Natural killer cell (primary cell): ENCODE data around the gene JAZF1. TPM values are rescaled to one million over a fixed set of nuclear protein-coding genes. Genes with fewer than 3 reads are reported as not detected.
A peak's percentile ranks its signal among the peaks of the same experiment; 100 is the strongest.

Experiments used
- ATAC-seq, 3 donors: fragments of 150-1000 bp in 2 of 3; fragments of 200-7000 bp in 1 of 3; cut with Tn5 transposase; 1 replicate in 1 of 3; 2 replicates in 2 of 3; pipeline ENCODE4 v1.10.0; 2021; ENCODE audit warnings: mild to moderate bottlenecking in 2 of 3, moderate library complexity in 2 of 3
- DNase-seq, 2 donors: peaks; one replicate each; pipeline versions ENCODE4 v3.0.0 to v3.0.0-alpha.2; 2013 to 2021; ENCODE audit warnings: mixed read lengths in 1 of 2
- H3K27ac ChIP-seq: one replicate; pipeline ENCODE4 v1.5.1; 2013; ENCODE audit warnings: mild to moderate bottlenecking, low read length
- H3K27me3 ChIP-seq: one replicate; pipeline ENCODE4 v1.6.1; 2013; ENCODE audit warnings: low read length; ENCODE audit not compliant: control insufficient read depth, insufficient read depth
- H3K36me3 ChIP-seq: one replicate; pipeline ENCODE4 v1.6.1; 2013; ENCODE audit warnings: low read length; ENCODE audit not compliant: control insufficient read depth, insufficient read depth
- H3K4me1 ChIP-seq: one replicate; pipeline ENCODE4 v1.6.1; 2013; ENCODE audit warnings: low read length; ENCODE audit not compliant: control insufficient read depth, insufficient read depth
- H3K4me3 ChIP-seq: one replicate; pipeline ENCODE4 v1.5.1; 2013; ENCODE audit warnings: low read length
- H3K9me3 ChIP-seq: one replicate; pipeline ENCODE4 v1.6.1; 2013; ENCODE audit warnings: low read length; ENCODE audit not compliant: control insufficient read depth, insufficient read depth
- H3K27ac Mint-ChIP-seq, 2 donors: one replicate each; pipeline ENCODE4 v1.8.0; 2022; ENCODE audit warnings: mild to moderate bottlenecking in 2 of 2, mixed read lengths in 2 of 2, moderate library complexity in 1 of 2
- H3K27me3 Mint-ChIP-seq, 2 donors: one replicate each; pipeline ENCODE4 v1.8.0; 2022; ENCODE audit warnings: low read depth in 2 of 2, mixed read lengths in 2 of 2
- H3K36me3 Mint-ChIP-seq: one replicate; pipeline ENCODE4 v1.8.0; 2022; ENCODE audit warnings: mixed read lengths
- H3K4me1 Mint-ChIP-seq, 2 donors: one replicate each; pipeline ENCODE4 v1.8.0; 2022; ENCODE audit warnings: mixed read lengths in 2 of 2
- H3K4me3 Mint-ChIP-seq: one replicate; pipeline ENCODE4 v1.8.0; 2022; ENCODE audit warnings: mild to moderate bottlenecking, moderate library complexity, mixed read lengths
- H3K9me3 Mint-ChIP-seq, 2 donors: one replicate each; pipeline ENCODE4 v1.8.0; 2022; ENCODE audit warnings: mixed read lengths in 2 of 2
- WGBS: methylation state at CpG from one replicate; pipeline ENCODE4 v1.1.7; 2013; ENCODE audit warnings: missing lambda C conversion rate; ENCODE audit not compliant: insufficient coverage; 5-methylcytosine and 5-hydroxymethylcytosine counted together
- intact Hi-C: fragments of 100-400 bp; cut with micrococcal nuclease; formaldehyde crosslinking; loops from one replicate; pipeline ENCODE4 v1.14.2; 2022
- total RNA-seq, 4 donors: library from RNA; stranded (reverse); fragments of 120-200 nt in 1 of 4; gene quantifications; one replicate each; pipeline versions ENCODE4 v1.2.3 to v1.2.4, GENCODE V29; 2013 to 2022
- TF ChIP-seq, protein P1 (sequence below): fragments of 200-600 bp; IDR thresholded peaks from one replicate; pipeline ENCODE4 v1.8.0; 2022; ENCODE audit warnings: antibody characterized with exemption

JAZF1 gene
- total RNA-seq, 3 donors from 2014 or later (not counting 1 experiment from before 2014, with no cell fraction given): 82.5 to 89.7 (median 87.6) TPM

DNA sequence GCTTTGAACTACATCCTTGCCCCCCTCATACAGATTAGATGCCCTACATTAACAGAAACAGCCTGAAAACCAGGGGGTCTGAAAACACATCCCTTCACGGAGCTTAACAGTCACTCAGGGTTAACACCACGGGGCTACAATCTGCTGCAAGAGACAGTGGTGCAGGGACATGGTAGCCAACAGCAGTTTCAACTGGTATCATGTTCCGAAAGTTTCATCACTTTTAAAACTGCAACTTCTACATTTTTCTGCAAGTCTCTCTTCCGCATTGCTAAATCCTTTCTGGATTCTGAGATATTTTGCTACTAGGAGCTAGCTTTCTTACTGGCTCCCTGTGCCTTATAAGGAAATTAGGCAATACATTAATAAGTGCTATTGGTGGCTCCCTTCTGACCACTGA lies 92.6 kb downstream of the JAZF1 start:
- no peak overlapping the region for H3K27ac ChIP-seq
- peak overlapping the region; percentile 45 to 68 for H3K27ac Mint-ChIP-seq

DNA sequence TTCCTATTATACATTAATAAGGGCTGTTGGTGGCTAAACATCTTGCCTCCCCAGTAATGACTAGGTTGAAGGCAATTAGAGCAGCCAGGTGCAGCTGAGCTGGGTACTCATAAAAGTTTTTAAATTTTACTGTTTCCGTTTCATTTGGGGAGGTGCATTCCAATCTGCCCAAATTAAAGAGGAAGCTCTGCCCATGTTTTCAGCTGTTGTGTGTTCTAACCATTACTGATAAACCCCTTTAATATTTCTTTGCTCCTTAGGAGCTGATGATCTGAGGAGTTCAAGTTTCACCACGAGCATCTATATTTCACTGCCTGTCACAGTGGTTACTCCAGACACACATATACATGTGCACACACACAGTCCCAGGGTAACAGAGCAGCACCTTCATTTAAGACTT lies 94.4 kb downstream of the JAZF1 start:
- 88% methylated on average over 1 of the region's 2 CpGs for WGBS
- H3K4me1 Mint-ChIP-seq: peaks cover 66 to 76% of the 10 kb centered on the region in 2 donors
- intact Hi-C loops: no loop called here
- no peaks in the 10 kb centered on the region for H3K27me3 Mint-ChIP-seq
- TF ChIP-seq, protein P1, sequence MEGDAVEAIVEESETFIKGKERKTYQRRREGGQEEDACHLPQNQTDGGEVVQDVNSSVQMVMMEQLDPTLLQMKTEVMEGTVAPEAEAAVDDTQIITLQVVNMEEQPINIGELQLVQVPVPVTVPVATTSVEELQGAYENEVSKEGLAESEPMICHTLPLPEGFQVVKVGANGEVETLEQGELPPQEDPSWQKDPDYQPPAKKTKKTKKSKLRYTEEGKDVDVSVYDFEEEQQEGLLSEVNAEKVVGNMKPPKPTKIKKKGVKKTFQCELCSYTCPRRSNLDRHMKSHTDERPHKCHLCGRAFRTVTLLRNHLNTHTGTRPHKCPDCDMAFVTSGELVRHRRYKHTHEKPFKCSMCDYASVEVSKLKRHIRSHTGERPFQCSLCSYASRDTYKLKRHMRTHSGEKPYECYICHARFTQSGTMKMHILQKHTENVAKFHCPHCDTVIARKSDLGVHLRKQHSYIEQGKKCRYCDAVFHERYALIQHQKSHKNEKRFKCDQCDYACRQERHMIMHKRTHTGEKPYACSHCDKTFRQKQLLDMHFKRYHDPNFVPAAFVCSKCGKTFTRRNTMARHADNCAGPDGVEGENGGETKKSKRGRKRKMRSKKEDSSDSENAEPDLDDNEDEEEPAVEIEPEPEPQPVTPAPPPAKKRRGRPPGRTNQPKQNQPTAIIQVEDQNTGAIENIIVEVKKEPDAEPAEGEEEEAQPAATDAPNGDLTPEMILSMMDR: no peak
- H3K4me1 ChIP-seq: peaks cover 23% of the 10 kb centered on the region
- H3K36me3 ChIP-seq: no peaks in the 10 kb centered on the region
- ATAC-seq (peak in 1 of 3 donors; percentile 32), DNase-seq (no peak)
- H3K36me3 Mint-ChIP-seq: no peaks in the 10 kb centered on the region
- H3K9me3 Mint-ChIP-seq: no peaks in the 10 kb centered on the region
- no peaks in the 10 kb centered on the region for H3K9me3 ChIP-seq
- no peak overlapping the region for H3K4me3 Mint-ChIP-seq
- H3K27me3 ChIP-seq: no peaks in the 10 kb centered on the region
- peak overlapping the region in 1 of 2 donors; percentile 4 for H3K27ac Mint-ChIP-seq
- no peak overlapping the region for H3K27ac ChIP-seq
- no peak overlapping the region for H3K4me3 ChIP-seq

More for the DNA sequence above, 92.6 kb downstream of the JAZF1 start:
- H3K4me3 ChIP-seq: no peak overlapping the region
- no peaks in the 10 kb centered on the region for H3K9me3 ChIP-seq
- DNase-seq: no peak
- TF ChIP-seq, protein P1: no peak
- H3K27me3 ChIP-seq: no peaks in the 10 kb centered on the region
- H3K4me1 Mint-ChIP-seq: peaks cover 51 to 58% of the 10 kb centered on the region in 2 donors
- H3K9me3 Mint-ChIP-seq: no peaks in the 10 kb centered on the region
- H3K4me3 Mint-ChIP-seq: no peak overlapping the region
- H3K4me1 ChIP-seq: peaks cover 14% of the 10 kb centered on the region
- intact Hi-C loops: no loop called here
- ATAC-seq: no peak
- no peaks in the 10 kb centered on the region for H3K36me3 ChIP-seq
- H3K27me3 Mint-ChIP-seq: no peaks in the 10 kb centered on the region
- WGBS: 97% methylated on average over 4 of the region's 4 CpGs
- H3K36me3 Mint-ChIP-seq: no peaks in the 10 kb centered on the region

DNA sequence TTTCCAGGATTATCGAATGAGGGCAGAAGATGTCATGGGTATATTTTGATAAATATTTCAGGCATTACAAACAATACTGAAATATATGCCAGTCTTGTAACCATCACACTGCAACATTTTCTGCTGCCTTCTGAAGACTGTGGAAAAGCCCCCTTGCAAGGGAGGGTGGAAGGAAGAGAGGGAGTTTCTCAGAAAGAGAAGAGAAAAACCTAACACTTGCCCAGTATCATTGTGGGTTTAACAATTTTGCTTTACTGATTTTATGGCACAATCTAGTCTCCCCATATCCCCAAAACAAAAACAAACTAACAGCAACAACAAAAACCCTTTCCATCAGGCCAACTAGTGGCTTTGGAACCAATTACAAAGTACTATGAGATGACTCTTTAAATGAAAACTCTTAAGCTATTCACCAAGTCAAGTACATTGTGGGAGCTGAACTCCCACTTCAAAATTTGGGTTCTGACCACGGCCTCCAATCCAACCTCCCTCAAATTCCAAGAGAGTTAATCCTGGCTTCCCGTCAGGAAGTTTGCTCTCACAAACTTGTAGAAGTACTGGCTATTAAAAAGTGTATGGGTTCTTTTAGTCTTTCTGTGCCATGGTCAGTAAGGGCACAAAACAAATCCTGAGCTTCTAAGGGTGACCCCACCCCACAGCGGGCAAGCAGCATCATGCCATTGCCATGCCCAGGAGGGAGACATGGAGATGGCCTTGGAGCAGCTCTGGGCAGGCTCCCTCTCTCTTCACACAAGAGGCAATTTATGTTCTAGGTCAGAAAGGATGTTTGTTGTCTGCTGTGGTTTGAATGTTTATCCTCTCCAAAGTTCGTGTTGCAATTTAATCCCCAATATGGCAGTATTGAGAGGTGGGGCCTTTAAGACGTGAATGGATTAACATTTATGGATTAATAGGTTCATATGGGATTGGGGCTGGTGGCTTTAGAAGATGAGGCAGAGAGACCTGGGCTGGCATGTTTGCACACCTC lies 96.3 kb downstream of the JAZF1 start:
- Histone ChIP-seq H3K4me1 (peaks cover 25% of the 10 kb centered on the region), H3K4me3 (no peak overlapping the region), H3K27me3 (no peaks in the 10 kb centered on the region), H3K9me3 (no peaks in the 10 kb centered on the region), H3K27ac (no peak overlapping the region), H3K36me3 (no peaks in the 10 kb centered on the region)
- TF ChIP-seq, protein P1: no peak
- Mint-ChIP-seq H3K4me3 (no peak overlapping the region), H3K4me1 (peaks cover 63 to 74% of the 10 kb centered on the region in 2 donors), H3K27me3 (no peaks in the 10 kb centered on the region), H3K27ac (peak overlapping the region; percentile 63 to 67), H3K9me3 (no peaks in the 10 kb centered on the region), H3K36me3 (no peaks in the 10 kb centered on the region)
- DNase-seq: no peak
- 85% methylated on average over 4 of the region's 6 CpGs for WGBS
- ATAC-seq: peak in 1 of 3 donors; percentile 30
- intact Hi-C loops: no loop called here
